NCI-H2081 treated with DMSO at 0.1 percent for 48 hours (cell line): ENCODE data around the gene RNASE3.
"Not testable (repeated sequence)": the region's sequence is repeated elsewhere in the genome, so short reads cannot be mapped to it uniquely, and the experiment has no call there.

Experiments
- DNase-seq: peaks from one replicate; lab custom pipeline; 2025; lab: John Stamatoyannopoulos, UW

Gene RNASE3

GRCh38 chr14:20919038-20919756 lies 28.0 kb downstream of the RNASE3 start:
- DNase-seq: not testable (repeated sequence)

GRCh38 chr14:20923766-20924297 lies 32.6 kb downstream of the RNASE3 start:
- not testable (repeated sequence) for DNase-seq

- DNase-seq: no peak
These were observed 43.1 kb downstream of the RNASE3 start for GRCh38 chr14:20934148-20934762.

- no peak for DNase-seq
These were observed 44.3 kb downstream of the RNASE3 start for GRCh38 chr14:20935303-20935984.
